Skeletal muscle tissue (tissue), 4 donors: Measurements from ENCODE around the gene TTC12. TPM values are rescaled to one million over a fixed set of nuclear protein-coding genes. Genes with fewer than 3 reads are reported as not detected.
A peak's percentile ranks its signal among the peaks of the same experiment; 100 is the strongest.
"Not testable (repeated sequence)": the region's sequence is repeated elsewhere in the genome, so short reads cannot be mapped to it uniquely, and the experiment has no call there.

Experiments used
- H3K27ac ChIP-seq: one replicate; pipeline ENCODE4 v1.7.0; 2013; ENCODE audit warnings: mild to moderate bottlenecking, low read depth, low read length, inconsistent platforms
- H3K27me3 ChIP-seq, 3 donors: one replicate each; pipeline ENCODE4 v1.7.0; 2013; ENCODE audit warnings: low read length in 3 of 3; ENCODE audit not compliant: control insufficient read depth in 3 of 3, insufficient read depth in 3 of 3
- H3K36me3 ChIP-seq, 3 donors: one replicate each; pipeline ENCODE4 v1.7.0; 2013; ENCODE audit warnings: low read length in 3 of 3; ENCODE audit not compliant: control insufficient read depth in 3 of 3, insufficient read depth in 3 of 3
- H3K4me1 ChIP-seq, 3 donors: one replicate each; pipeline ENCODE4 v1.7.0; 2013; ENCODE audit warnings: low read length in 3 of 3, mild to moderate bottlenecking in 3 of 3; ENCODE audit not compliant: control insufficient read depth in 3 of 3, insufficient read depth in 3 of 3
- H3K4me3 ChIP-seq, 3 donors: one replicate each; pipeline ENCODE4 v1.7.0; 2013; ENCODE audit warnings: low read length in 3 of 3
- H3K9ac ChIP-seq, 3 donors: one replicate each; pipeline ENCODE4 v1.7.0; 2013; ENCODE audit warnings: low read length in 3 of 3, mild to moderate bottlenecking in 3 of 3, moderate library complexity in 2 of 3, low read depth in 1 of 3
- H3K9me3 ChIP-seq, 3 donors: one replicate each; pipeline ENCODE4 v1.7.0; 2013; ENCODE audit warnings: low read length in 3 of 3; ENCODE audit not compliant: control insufficient read depth in 3 of 3
- total RNA-seq: library from RNA; depleted of rRNA; stranded (reverse); fragments of >200 nt; gene quantifications from one replicate; pipeline ENCODE4 v1.2.3, GENCODE V29; 2014
- donor health status: Osteomylitis.

TTC12 gene
- total RNA-seq, 1 donor from 2014 or later, result 10.4 TPM

DNA sequence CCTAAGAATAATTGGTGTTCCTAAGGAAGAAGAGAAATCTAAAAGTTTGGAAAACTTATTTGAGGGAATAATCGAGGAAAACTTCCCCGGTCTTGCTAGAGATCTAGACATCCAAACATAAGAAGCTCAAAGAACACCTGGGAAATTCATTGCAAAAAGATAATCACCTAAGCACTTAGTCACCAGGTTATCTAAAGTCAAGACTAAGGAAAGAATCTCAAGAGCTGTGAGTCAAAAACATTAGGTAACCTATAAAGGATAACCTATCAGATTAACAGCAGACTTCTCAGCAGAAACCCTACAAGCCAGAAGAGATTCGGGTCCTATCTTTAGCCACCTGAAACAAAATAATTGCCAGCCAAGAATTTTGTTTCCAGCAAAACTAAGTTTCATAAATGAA, 15.9 kb upstream of the TTC12 start:
- H3K9me3 ChIP-seq, H3K9ac ChIP-seq, H3K36me3 ChIP-seq, H3K27ac ChIP-seq, H3K4me3 ChIP-seq, H3K4me1 ChIP-seq: not testable (repeated sequence)
- H3K27me3 ChIP-seq, result peaks cover 9 to 12% (median 11%) of the 10 kb centered on the region in 3 donors

GRCh38 chr11:113304916-113305315, 9.5 kb upstream of the TTC12 start:
- Histone ChIP-seq H3K27ac (no peak overlapping the region), H3K9ac (no peak overlapping the region), H3K9me3 (no peaks in the 10 kb centered on the region), H3K36me3 (no peaks in the 10 kb centered on the region), H3K27me3 (no peaks in the 10 kb centered on the region), H3K4me1 (peaks cover 0 to 8% (median 2%) of the 10 kb centered on the region in 3 donors), H3K4me3 (no peak overlapping the region)

GRCh38 chr11:113305440-113306336, 8.7 kb upstream of the TTC12 start:
- Histone ChIP-seq H3K36me3 (no peaks in the 10 kb centered on the region), H3K9ac (no peak overlapping the region)

DNA sequence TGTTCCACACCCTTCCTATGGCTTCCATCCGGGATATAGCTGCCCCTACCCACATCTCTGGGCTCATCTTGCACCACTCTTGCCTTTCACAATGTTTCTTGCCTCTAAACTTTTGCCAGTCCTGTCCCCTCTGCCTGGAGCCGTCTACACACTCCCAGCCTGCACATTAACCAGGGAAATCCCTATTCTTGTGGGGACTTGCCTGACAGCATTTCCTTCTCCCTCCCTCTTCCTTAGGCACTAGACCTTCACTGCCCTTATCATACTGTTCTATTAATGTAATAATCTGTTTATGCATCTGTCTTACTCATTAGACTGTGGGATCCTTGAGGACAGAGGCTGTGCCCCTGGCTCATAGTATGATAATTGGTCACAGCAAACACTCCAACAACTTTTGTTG, 5.8 kb upstream of the TTC12 start:
- no peaks in the 10 kb centered on the region for H3K36me3 ChIP-seq

More at GRCh38 chr11:113305440-113306336, 8.7 kb upstream of the TTC12 start:
- H3K9me3 ChIP-seq, result no peaks in the 10 kb centered on the region
- no peaks in the 10 kb centered on the region for H3K27me3 ChIP-seq
- no peak overlapping the region for H3K4me3 ChIP-seq
- no peak overlapping the region for H3K27ac ChIP-seq
- H3K4me1 ChIP-seq, result peaks cover 0 to 8% (median 2%) of the 10 kb centered on the region in 3 donors

DNA sequence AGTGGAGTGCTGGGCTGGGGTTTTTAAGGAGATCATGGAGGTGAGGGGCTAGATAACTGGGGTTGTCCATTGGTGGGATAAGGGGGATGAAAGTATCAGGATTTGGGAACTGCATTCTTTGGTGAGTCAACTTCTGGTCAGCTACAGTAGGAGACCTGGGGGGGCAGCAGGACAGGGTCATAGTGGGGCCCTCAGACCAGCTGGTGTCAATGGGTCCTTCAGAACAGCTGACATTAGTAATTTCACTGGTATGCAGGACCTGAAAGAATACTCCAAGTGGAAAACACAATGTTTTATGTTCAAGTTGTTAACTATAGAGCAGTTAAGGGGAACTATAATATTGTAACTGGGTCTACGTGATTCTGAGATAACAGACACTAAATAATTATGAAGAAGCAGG, 2.8 kb upstream of the TTC12 start:
- Histone ChIP-seq H3K27me3 (no peaks in the 10 kb centered on the region), H3K9ac (no peak overlapping the region), H3K4me3 (no peak overlapping the region), H3K4me1 (peaks cover 13 to 21% (median 15%) of the 10 kb centered on the region in 3 donors), H3K36me3 (peaks cover 0 to under 1% (median 0%) of the 10 kb centered on the region in 3 donors), H3K27ac (no peak overlapping the region), H3K9me3 (no peaks in the 10 kb centered on the region)

More for the DNA sequence above, 5.8 kb upstream of the TTC12 start:
- H3K9ac ChIP-seq, result no peak overlapping the region
- H3K4me1 ChIP-seq, result peaks cover 2 to 9% (median 2%) of the 10 kb centered on the region in 3 donors
- H3K9me3 ChIP-seq, result no peaks in the 10 kb centered on the region
- no peak overlapping the region for H3K4me3 ChIP-seq
- no peaks in the 10 kb centered on the region for H3K27me3 ChIP-seq
- no peak overlapping the region for H3K27ac ChIP-seq

DNA sequence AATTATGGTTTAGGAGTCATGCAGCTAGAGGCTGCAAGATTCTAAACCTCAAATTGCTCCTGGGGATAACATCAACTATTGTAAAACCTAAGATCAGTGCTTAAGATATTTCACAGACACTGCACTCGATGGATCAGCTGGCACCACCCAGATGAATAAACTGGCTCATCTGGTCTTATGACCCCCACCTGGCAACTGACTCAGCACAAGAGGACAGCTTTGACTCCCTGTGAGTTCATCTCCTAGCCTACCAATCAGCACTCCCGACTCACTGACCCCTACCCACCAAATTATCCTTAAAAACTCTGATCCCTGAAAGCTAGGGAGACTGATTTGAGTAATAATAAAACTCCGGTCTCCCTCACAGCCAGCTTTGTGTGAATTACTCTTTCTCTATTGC, 782 bp upstream of the TTC12 start:
- Histone ChIP-seq H3K27me3 (no peaks in the 10 kb centered on the region), H3K4me3 (peak overlapping the region in 1 of 3 donors; percentile 81), H3K4me1 (peaks cover 13 to 26% (median 15%) of the 10 kb centered on the region in 3 donors), H3K27ac (no peak overlapping the region), H3K9ac (no peak overlapping the region), H3K9me3 (no peaks in the 10 kb centered on the region), H3K36me3 (peaks cover 0 to 15% (median 7%) of the 10 kb centered on the region in 3 donors)

- H3K27ac ChIP-seq, result no peak overlapping the region
- peaks cover 13 to 26% (median 15%) of the 10 kb centered on the region in 3 donors for H3K4me1 ChIP-seq
- H3K9me3 ChIP-seq, result no peaks in the 10 kb centered on the region
- H3K27me3 ChIP-seq, result no peaks in the 10 kb centered on the region
- H3K36me3 ChIP-seq, result peaks cover 0 to 19% (median 11%) of the 10 kb centered on the region in 3 donors
- peak overlapping the region; percentile 57 to 69 (median 63) for H3K9ac ChIP-seq
- H3K4me3 ChIP-seq, result peak overlapping the region; percentile 81 to 95 (median 90)
These were observed 356 bp upstream of the TTC12 start for GRCh38 chr11:113314065-113314388.

- peak overlapping the region in 1 of 3 donors; percentile 90 for H3K4me3 ChIP-seq
- H3K27ac ChIP-seq, result peak overlapping the region; percentile 81
These were observed 1.4 kb downstream of the TTC12 start for GRCh38 chr11:113315811-113316210.

DNA sequence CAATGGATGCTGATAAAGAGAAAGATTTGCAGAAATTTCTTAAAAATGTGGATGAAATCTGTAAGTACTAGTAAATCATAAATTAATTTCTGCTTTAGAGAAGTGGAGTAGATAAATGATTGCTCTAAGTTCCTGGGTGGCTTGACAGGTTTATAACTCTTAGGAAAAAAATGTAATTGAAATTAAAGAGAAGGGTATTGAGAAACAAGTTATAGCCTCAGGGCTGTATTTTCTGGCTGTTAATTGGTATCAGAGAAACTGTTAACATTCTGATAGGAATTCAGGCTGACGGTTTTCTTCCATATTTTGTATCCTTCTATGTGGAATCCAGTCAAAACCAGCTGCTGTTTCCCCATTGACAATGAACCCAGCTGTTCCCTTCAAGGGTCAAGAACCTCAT, 1.9 kb downstream of the TTC12 start:
- no peak overlapping the region for H3K27ac ChIP-seq
- peaks cover 2 to 31% (median 13%) of the 10 kb centered on the region in 3 donors for H3K36me3 ChIP-seq
- no peak overlapping the region for H3K4me3 ChIP-seq
- no peaks in the 10 kb centered on the region for H3K27me3 ChIP-seq
- H3K9ac ChIP-seq, result no peak overlapping the region
- no peaks in the 10 kb centered on the region for H3K9me3 ChIP-seq
- H3K4me1 ChIP-seq, result peaks cover 13 to 26% (median 15%) of the 10 kb centered on the region in 3 donors

More at GRCh38 chr11:113315811-113316210, 1.4 kb downstream of the TTC12 start:
- no peak overlapping the region for H3K9ac ChIP-seq
- peaks cover 2 to 31% (median 13%) of the 10 kb centered on the region in 3 donors for H3K36me3 ChIP-seq
- peaks cover 13 to 26% (median 15%) of the 10 kb centered on the region in 3 donors for H3K4me1 ChIP-seq
- no peaks in the 10 kb centered on the region for H3K27me3 ChIP-seq
- H3K9me3 ChIP-seq, result no peaks in the 10 kb centered on the region

DNA sequence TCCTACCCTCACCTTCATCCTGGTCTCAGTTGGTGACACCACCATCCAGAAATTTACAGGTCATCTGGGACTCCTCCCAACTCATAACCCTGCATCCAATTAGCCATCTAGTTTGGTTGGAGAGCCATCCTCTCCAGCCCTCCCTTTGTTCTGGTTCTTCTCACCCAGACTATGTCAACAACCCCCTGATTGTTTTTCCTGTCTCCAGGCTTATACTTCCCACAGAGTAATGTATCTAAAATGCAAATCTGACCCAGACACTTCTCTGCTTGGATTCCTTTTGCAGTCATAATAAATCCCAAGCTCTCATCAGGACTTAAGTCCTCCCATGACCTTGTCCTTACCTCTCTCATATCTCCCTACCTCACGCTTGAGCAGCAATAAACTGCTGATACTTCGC, 3.0 kb downstream of the TTC12 start:
- no peaks in the 10 kb centered on the region for H3K27me3 ChIP-seq

More for the DNA sequence above, 3.0 kb downstream of the TTC12 start:
- Histone ChIP-seq H3K9me3 (no peaks in the 10 kb centered on the region), H3K36me3 (peaks cover 2 to 31% (median 13%) of the 10 kb centered on the region in 3 donors), H3K9ac (no peak overlapping the region), H3K4me3 (no peak overlapping the region), H3K4me1 (peaks cover 13 to 26% (median 15%) of the 10 kb centered on the region in 3 donors), H3K27ac (no peak overlapping the region)
